Pancreas (tissue), 10 donors: ENCODE results near the gene ERVMER34-1. TPM values are rescaled to one million over a fixed set of nuclear protein-coding genes. Genes with fewer than 3 reads are reported as not detected.
A peak's percentile ranks its signal among the peaks of the same experiment; 100 is the strongest.

Source experiments
- ATAC-seq, 4 donors: fragments of 200-7000 bp; cut with Tn5 transposase; one replicate each; pipeline versions ENCODE4 v1.8.0 to v1.9.1; 2020; ENCODE audit warnings: mild to moderate bottlenecking in 4 of 4, moderate library complexity in 4 of 4
- DNase-seq, 6 donors: peaks; one replicate each; pipeline ENCODE4 v3.0.0-alpha.2; 2020
- FAIRE-seq: peaks from 2 replicates; lab custom pipeline; 2012; peaks lifted over from hg19 to GRCh38; lab: Jason Lieb, UNC
- H3K27ac ChIP-seq, 4 donors: fragments of 200-600 bp; sonication (generic); 1 replicate in 3 of 4; 2 replicates in 1 of 4; pipeline versions ENCODE4 v1.5.0 to v1.8.0; 2020
- H3K27me3 ChIP-seq, 4 donors: fragments of 200-600 bp; one replicate each; pipeline ENCODE4 v1.8.0; 2021
- H3K36me3 ChIP-seq, 3 donors: fragments of 200-600 bp; sonication (generic) in 1 of 3; one replicate each; pipeline versions ENCODE4 v1.5.0 to v1.8.0; 2020 to 2021
- H3K4me1 ChIP-seq, 3 donors: fragments of 200-600 bp; one replicate each; pipeline ENCODE4 v1.8.0; 2021
- H3K4me3 ChIP-seq, 4 donors: fragments of 200-600 bp; sonication (generic) in 2 of 4; one replicate each; pipeline versions ENCODE4 v1.5.0 to v1.8.0; 2020 to 2021
- H3K9me3 ChIP-seq, 4 donors: fragments of 200-600 bp; one replicate each; pipeline ENCODE4 v1.8.0; 2021
- CTCF ChIP-seq, 4 donors: fragments of 200-600 bp; sonication (generic) in 3 of 4; IDR thresholded peaks; one replicate each; pipeline versions ENCODE4 v1.5.0 to v1.8.0; 2021; ENCODE audit warnings: antibody characterized with exemption in 4 of 4
- WGBS, 2 donors: extraction: QIAGEN DNeasy Blood & Tissue Kit; methylation state at CpG; one replicate each; pipeline ENCODE4 v1.1.7; 2013; 5-methylcytosine and 5-hydroxymethylcytosine counted together
- intact Hi-C, 3 donors: fragments of 100-400 bp; cut with DNase I; formaldehyde crosslinking; loops; one replicate each; pipeline versions ENCODE4 v1.11.1 to v1.14.2; 2022
- polyA plus RNA-seq, 2 donors: library from polyadenylated mRNA; stranded (reverse); fragments of 200-250 nt; gene quantifications; one replicate each; pipeline ENCODE4 v1.2.3, GENCODE V29; 2013
- total RNA-seq, 6 donors: library from RNA; stranded (reverse); fragmentation: NEBNext Ultra II Directional in 4 of 6; extraction: Animal tissue kit (Norgen Biotek cat#: 25700) in 4 of 6; gene quantifications; one replicate each; pipeline versions ENCODE4 v1.2.1 to v1.2.4, GENCODE V29; 2021 to 2023
- donor health status: healthy with polysubstance abuse.
- donor health status: DM: no; HTN: no; CAD: no; lungs with moderate emphysema.
- donor health status: DM: no; HTN: no; CAD: no.
- donor health status: control.
- donor health status: control.
- donor health status: Bipolar disorder and iron deficiency.
- donor health status: DM: yes; HTN: yes; CAD: no.
- donor health status: DM: no; HTN: no; CAD: no.
- donor health status: DM: no; HTN: no; CAD: no.
- donor health status: DM: yes; HTN: yes; CAD: no.

Gene ERVMER34-1
- total and polyA plus RNA-seq, 8 donors, result 0.14 to 1.7 (median 0.29) TPM

- Histone ChIP-seq H3K4me1 (peaks cover 10 to 22% (median 18%) of the 10 kb centered on the region in 3 donors), H3K4me3 (no peak overlapping the region), H3K27ac (no peak overlapping the region), H3K36me3 (peaks cover 0 to 11% (median 11%) of the 10 kb centered on the region in 3 donors), H3K27me3 (no peaks in the 10 kb centered on the region), H3K9me3 (no peaks in the 10 kb centered on the region)
- DNase-seq (no peak), FAIRE-seq (no peak), ATAC-seq (no peak)
- 94 to 95% methylated on average over 7 of the region's 7 CpGs for WGBS, 2 donors
- TF ChIP-seq CTCF (IDR thresholded peaks at IDR 0.05), result no peak
- intact Hi-C loops, result no loop called here
Observed at GRCh38 chr4:52715255-52715897, 35.8 kb downstream of the ERVMER34-1 start.

GRCh38 chr4:52714597-52715254 lies 36.5 kb downstream of the ERVMER34-1 start:
- H3K4me3 ChIP-seq, result peak overlapping the region in 1 of 4 donors; percentile 89
- DNase-seq (no peak), ATAC-seq (no peak), FAIRE-seq (no peak)
- intact Hi-C loops, result no loop called here
- TF ChIP-seq CTCF (IDR thresholded peaks at IDR 0.05), result no peak
- 88 to 92% methylated on average over 4 of the region's 4 CpGs for WGBS, 2 donors
- H3K4me1 ChIP-seq, result peaks cover 10 to 22% (median 18%) of the 10 kb centered on the region in 3 donors
- H3K36me3 ChIP-seq, result peaks cover 0 to 11% (median 11%) of the 10 kb centered on the region in 3 donors
- H3K9me3 ChIP-seq, result no peaks in the 10 kb centered on the region
- no peak overlapping the region for H3K27ac ChIP-seq
- no peaks in the 10 kb centered on the region for H3K27me3 ChIP-seq

GRCh38 chr4:52713456-52713937 lies 37.7 kb downstream of the ERVMER34-1 start:
- DNase-seq (no peak), ATAC-seq (no peak), FAIRE-seq (no peak)
- H3K4me3 ChIP-seq, result peak overlapping the region in 3 of 4 donors; percentile 63 to 89 (median 78)
- no peak for TF ChIP-seq CTCF (IDR thresholded peaks at IDR 0.05)
- peaks cover 10 to 22% (median 18%) of the 10 kb centered on the region in 3 donors for H3K4me1 ChIP-seq
- WGBS, 2 donors, result 53 to 63% methylated on average over 12 of the region's 12 CpGs
- no peaks in the 10 kb centered on the region for H3K27me3 ChIP-seq
- intact Hi-C loops, result no loop called here
- H3K36me3 ChIP-seq, result peaks cover 0 to 11% (median 11%) of the 10 kb centered on the region in 3 donors
- peak overlapping the region in 3 of 4 donors; percentile 96 to 98 (median 96) for H3K27ac ChIP-seq
- no peaks in the 10 kb centered on the region for H3K9me3 ChIP-seq

GRCh38 chr4:52712251-52713130 lies 38.7 kb downstream of the ERVMER34-1 start:
- Histone ChIP-seq H3K27me3 (no peaks in the 10 kb centered on the region), H3K9me3 (no peaks in the 10 kb centered on the region), H3K4me3 (peak overlapping the region; percentile 63 to 89 (median 82)), H3K27ac (peak overlapping the region; percentile 96 to 100 (median 97)), H3K36me3 (peaks cover 0 to 11% (median 11%) of the 10 kb centered on the region in 3 donors), H3K4me1 (peaks cover 10 to 22% (median 18%) of the 10 kb centered on the region in 3 donors)
- DNase-seq, result peak; percentile 98 to 99 (median 98)
- intact Hi-C loops, result no loop called here
- ATAC-seq, result peak; percentile 95 to 99 (median 96)
- WGBS, 2 donors, result 0% methylated on average over 51 to 87 of the region's 87 CpGs
- peak; percentile 89 for FAIRE-seq
- TF ChIP-seq CTCF (IDR thresholded peaks at IDR 0.05), result no peak
